Retina (tissue), 1 donor: ENCODE results near the gene SIGLEC6.

Source experiments
- DNase-seq: peaks from one replicate; pipeline ENCODE4 v3.0.0-alpha.2; 2016

SIGLEC6 gene

GRCh38 chr19:51472607-51473006, 58.9 kb downstream of the SIGLEC6 start:
- DNase-seq, result no peak

DNA sequence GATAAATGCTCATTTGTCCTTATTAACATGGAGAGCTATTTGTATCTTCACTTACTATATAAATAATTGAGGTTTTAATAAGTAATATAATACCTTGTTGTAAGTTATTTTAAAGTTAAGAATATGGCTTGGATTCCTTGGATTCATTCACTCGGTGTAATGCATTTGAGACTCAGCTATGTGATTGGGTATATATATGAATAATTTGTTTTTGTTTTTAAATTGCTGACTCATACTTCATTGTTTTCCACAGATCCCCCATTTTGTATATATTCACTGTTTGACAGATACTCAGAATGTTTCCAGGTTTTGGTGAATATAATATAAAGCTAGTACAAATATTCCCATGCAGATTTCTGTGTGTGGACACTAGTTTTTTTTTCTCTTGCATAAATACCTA, 59.9 kb downstream of the SIGLEC6 start:
- no peak for DNase-seq

GRCh38 chr19:51470966-51471365, 60.5 kb downstream of the SIGLEC6 start:
- DNase-seq, result no peak

DNA sequence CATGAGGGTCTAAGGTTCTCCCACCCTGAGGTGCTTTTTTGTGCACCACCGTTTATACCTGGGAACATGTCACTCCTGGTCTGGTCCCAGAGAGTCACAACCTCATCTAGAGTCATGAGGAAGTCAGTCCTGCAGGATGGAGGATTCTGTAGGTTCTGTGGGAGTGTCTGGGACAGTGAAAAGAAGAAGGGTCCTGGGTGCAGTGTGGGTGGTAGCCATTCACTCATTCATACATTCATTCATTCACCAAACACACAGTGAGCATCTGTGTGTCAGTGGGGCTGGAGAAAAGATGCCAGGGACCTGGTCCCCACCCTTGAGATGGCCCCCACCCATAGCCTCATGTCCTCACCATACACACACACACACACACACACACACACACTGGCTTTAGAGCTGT, 61.8 kb downstream of the SIGLEC6 start:
- no peak for DNase-seq

GRCh38 chr19:51469162-51469561, 62.3 kb downstream of the SIGLEC6 start:
- DNase-seq, result no peak

- DNase-seq, result no peak
Observed at GRCh38 chr19:51468545-51468920, 62.9 kb downstream of the SIGLEC6 start.

DNA sequence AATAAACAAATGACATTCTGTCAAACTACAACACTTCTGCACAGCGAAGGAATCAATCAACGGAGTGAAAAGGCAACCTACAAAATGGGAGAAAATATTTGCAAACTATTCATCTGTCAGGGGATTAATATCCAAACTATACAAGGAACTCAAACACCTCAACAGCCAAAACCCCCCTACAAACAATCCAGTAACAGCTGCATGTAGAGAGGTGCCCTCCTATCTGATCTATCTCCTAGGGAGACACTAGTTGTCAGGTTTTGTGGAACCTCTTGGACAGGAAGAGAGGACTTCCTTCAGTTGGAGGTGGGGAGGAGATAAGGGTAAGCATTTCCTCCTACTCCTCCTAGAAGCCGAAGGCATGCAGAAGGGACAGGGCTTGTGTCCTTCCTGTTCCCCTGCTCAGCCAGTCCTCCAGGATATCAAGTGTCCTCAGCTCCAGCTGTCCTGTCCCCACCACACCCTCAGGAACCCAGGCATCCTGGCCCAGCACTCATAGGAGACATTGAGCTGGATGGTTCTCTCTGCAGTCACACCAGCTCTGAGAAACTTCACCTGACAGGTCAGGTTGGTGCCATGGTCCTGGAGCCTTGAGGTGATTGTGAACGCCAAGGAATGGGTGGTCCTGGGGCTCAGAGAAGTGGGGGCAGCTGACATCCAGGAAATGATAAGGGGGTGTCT, 63.5 kb downstream of the SIGLEC6 start:
- no peak for DNase-seq
